Liver (tissue), 9 donors: ENCODE data around the gene TMEM266. TPM values are rescaled to one million over a fixed set of nuclear protein-coding genes. Genes with fewer than 3 reads are reported as not detected.

ENCODE experiments used
- DNase-seq: peaks from one replicate; pipeline ENCODE4 v3.0.0-alpha.2; 2017; ENCODE audit warnings: low spot score
- H3K27ac ChIP-seq, 2 donors: one replicate each; pipeline ENCODE4 v1.7.0; 2013; ENCODE audit warnings: inconsistent platforms in 2 of 2, low read length in 2 of 2, control low read depth in 1 of 2, low read depth in 1 of 2, mild to moderate bottlenecking in 1 of 2
- H3K27me3 ChIP-seq, 4 donors: one replicate each; pipeline versions ENCODE4 v1.6.1 to v1.7.0; 2013; ENCODE audit warnings: low read length in 3 of 4, inconsistent platforms in 1 of 4, mild to moderate bottlenecking in 1 of 4, moderate library complexity in 1 of 4; ENCODE audit not compliant: control insufficient read depth in 4 of 4, insufficient read depth in 4 of 4
- H3K36me3 ChIP-seq, 4 donors: one replicate each; pipeline versions ENCODE4 v1.6.1 to v1.7.0; 2013; ENCODE audit warnings: low read length in 3 of 4, mild to moderate bottlenecking in 3 of 4, low read depth in 1 of 4, moderate library complexity in 1 of 4; ENCODE audit not compliant: control insufficient read depth in 4 of 4, insufficient read depth in 3 of 4
- H3K4me1 ChIP-seq, 4 donors: one replicate each; pipeline versions ENCODE4 v1.6.1 to v1.7.0; 2013; ENCODE audit warnings: low read length in 3 of 4, mild to moderate bottlenecking in 3 of 4, moderate library complexity in 1 of 4; ENCODE audit not compliant: control insufficient read depth in 4 of 4, insufficient read depth in 4 of 4
- H3K4me3 ChIP-seq, 3 donors: one replicate each; pipeline versions ENCODE4 v1.6.1 to v1.7.0; 2013; ENCODE audit warnings: low read length in 3 of 3, control low read depth in 1 of 3, low read depth in 1 of 3, mild to moderate bottlenecking in 1 of 3
- H3K9ac ChIP-seq, 2 donors: one replicate each; pipeline ENCODE4 v1.7.0; 2013; ENCODE audit warnings: low read length in 2 of 2, mild to moderate bottlenecking in 2 of 2, moderate library complexity in 2 of 2, control low read depth in 1 of 2, low read depth in 1 of 2
- H3K9me3 ChIP-seq, 4 donors: one replicate each; pipeline versions ENCODE4 v1.6.1 to v1.7.0; 2013; ENCODE audit warnings: low read length in 3 of 4; ENCODE audit not compliant: control insufficient read depth in 4 of 4
- EGR1 ChIP-seq, 2 donors: IDR thresholded peaks; 2 replicates each; pipeline ENCODE4 v1.6.1; 2016 to 2018; ENCODE audit warnings: antibody characterized with exemption in 2 of 2, low read depth in 2 of 2
- FOXA1 ChIP-seq: IDR thresholded peaks from 2 replicates; pipeline ENCODE4 v1.6.1; 2016; ENCODE audit warnings: antibody characterized with exemption
- GABPA ChIP-seq, 2 donors: IDR thresholded peaks in 1 of 2; conservative IDR thresholded peaks in 1 of 2; 2 replicates each; pipeline ENCODE4 v1.6.1; 2016; ENCODE audit warnings: antibody characterized with exemption in 2 of 2, mild to moderate bottlenecking in 1 of 2, moderate library complexity in 1 of 2
- HNF4A ChIP-seq, 2 donors: conservative IDR thresholded peaks; 2 replicates each; pipeline ENCODE4 v1.6.1; 2016; ENCODE audit warnings: antibody characterized with exemption in 2 of 2, mild to moderate bottlenecking in 2 of 2
- HNF4G ChIP-seq: IDR thresholded peaks from 2 replicates; pipeline ENCODE4 v1.6.1; 2016; ENCODE audit warnings: antibody characterized with exemption
- JUND ChIP-seq, 2 donors: IDR thresholded peaks; 2 replicates each; pipeline ENCODE4 v1.6.1; 2016; ENCODE audit warnings: antibody characterized with exemption in 2 of 2
- MAX ChIP-seq: IDR thresholded peaks from 2 replicates; pipeline ENCODE4 v1.6.1; 2016; ENCODE audit warnings: antibody characterized with exemption
- NR2F2 ChIP-seq: IDR thresholded peaks from 2 replicates; pipeline ENCODE4 v1.6.1; 2016; ENCODE audit warnings: antibody characterized with exemption
- RAD21 ChIP-seq, 2 donors: IDR thresholded peaks; 2 replicates each; pipeline ENCODE4 v1.6.1; 2016; ENCODE audit warnings: antibody characterized with exemption in 2 of 2, mild to moderate bottlenecking in 2 of 2
- RXRA ChIP-seq, 2 donors: IDR thresholded peaks; 2 replicates each; pipeline ENCODE4 v1.6.1; 2017 to 2018; ENCODE audit warnings: antibody characterized with exemption in 2 of 2, mild to moderate bottlenecking in 1 of 2
- YY1 ChIP-seq: IDR thresholded peaks from 2 replicates; pipeline ENCODE4 v1.6.1; 2016; ENCODE audit warnings: antibody characterized with exemption, mild to moderate bottlenecking
- WGBS: extraction: QIAGEN DNeasy Blood & Tissue Kit; methylation state at CpG from one replicate; pipeline ENCODE4 v1.1.7; 2013; 5-methylcytosine and 5-hydroxymethylcytosine counted together
- polyA plus RNA-seq, 2 donors: library from polyadenylated mRNA; stranded (reverse) in 1 of 2; unstranded in 1 of 2; fragments of 200-250 nt in 1 of 2; fragments of >200 nt in 1 of 2; fragmentation: Nextera tagmentation in 1 of 2; extraction: Ambion mirVana in 1 of 2; gene quantifications; one replicate each; pipeline versions ENCODE4 v1.2.1 to v1.2.3, GENCODE V29; 2013 to 2015
- total RNA-seq, 2 donors: library from RNA; depleted of rRNA; stranded (reverse); fragments of >200 nt; gene quantifications; one replicate each; pipeline ENCODE4 v1.2.3, GENCODE V29; 2014
- TF ChIP-seq, protein P1 (sequence below): IDR thresholded peaks from 2 replicates; pipeline ENCODE4 v1.6.1; 2016; ENCODE audit warnings: antibody characterized with exemption, mild to moderate bottlenecking
- TF ChIP-seq, protein P2 (sequence below): IDR thresholded peaks from 2 replicates; pipeline ENCODE4 v1.6.1; 2016; ENCODE audit warnings: antibody characterized with exemption
- TF ChIP-seq, protein P3 (sequence below): IDR thresholded peaks from 2 replicates; pipeline ENCODE4 v1.6.1; 2016; ENCODE audit warnings: antibody characterized with exemption
- TF ChIP-seq, protein P4 (sequence below): fragments of 150-350 bp; IDR thresholded peaks from 2 replicates; pipeline ENCODE4 v1.5.1; 2017; ENCODE audit warnings: improper control_type of control experiment, low read depth, low read length; ENCODE audit not compliant: missing input control
- donor health status: healthy.
- donor health status: healthy.
- donor health status: healthy.
- donor health status: healthy.
- donor health status: healthy.

Gene TMEM266
- total and polyA plus RNA-seq, 4 donors: 0.25 to 1.3 TPM; not detected in 2

DNA sequence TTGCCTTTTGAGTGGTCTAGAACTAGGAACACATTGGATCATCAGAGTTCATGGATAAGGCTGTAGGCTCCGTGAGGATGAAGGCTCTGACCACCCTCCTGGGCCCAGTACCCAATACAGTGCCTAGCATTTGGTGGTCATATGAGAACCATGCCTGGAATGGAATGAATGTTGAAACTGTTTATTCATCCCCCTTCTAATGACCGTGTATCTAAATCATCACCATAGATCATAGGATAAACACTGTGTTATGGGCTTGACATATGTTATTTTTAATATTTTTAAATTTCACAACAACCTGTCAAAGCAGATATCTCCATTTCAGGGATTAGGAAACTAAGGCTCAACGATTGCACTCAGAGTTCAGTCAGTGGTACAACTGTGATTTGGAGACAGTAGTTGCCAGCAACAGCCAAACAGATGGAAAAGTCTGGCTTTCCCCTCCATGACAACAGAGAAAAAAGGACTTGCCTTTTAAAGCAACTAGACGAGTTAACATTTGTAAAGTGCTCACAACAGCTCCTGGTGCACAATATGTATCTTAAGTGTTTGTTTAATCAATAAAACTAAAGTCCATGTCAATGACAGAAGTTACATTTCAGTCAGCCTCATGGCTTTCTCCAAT, 89.6 kb downstream of the TMEM266 start (continued):
- TF ChIP-seq, protein P1, sequence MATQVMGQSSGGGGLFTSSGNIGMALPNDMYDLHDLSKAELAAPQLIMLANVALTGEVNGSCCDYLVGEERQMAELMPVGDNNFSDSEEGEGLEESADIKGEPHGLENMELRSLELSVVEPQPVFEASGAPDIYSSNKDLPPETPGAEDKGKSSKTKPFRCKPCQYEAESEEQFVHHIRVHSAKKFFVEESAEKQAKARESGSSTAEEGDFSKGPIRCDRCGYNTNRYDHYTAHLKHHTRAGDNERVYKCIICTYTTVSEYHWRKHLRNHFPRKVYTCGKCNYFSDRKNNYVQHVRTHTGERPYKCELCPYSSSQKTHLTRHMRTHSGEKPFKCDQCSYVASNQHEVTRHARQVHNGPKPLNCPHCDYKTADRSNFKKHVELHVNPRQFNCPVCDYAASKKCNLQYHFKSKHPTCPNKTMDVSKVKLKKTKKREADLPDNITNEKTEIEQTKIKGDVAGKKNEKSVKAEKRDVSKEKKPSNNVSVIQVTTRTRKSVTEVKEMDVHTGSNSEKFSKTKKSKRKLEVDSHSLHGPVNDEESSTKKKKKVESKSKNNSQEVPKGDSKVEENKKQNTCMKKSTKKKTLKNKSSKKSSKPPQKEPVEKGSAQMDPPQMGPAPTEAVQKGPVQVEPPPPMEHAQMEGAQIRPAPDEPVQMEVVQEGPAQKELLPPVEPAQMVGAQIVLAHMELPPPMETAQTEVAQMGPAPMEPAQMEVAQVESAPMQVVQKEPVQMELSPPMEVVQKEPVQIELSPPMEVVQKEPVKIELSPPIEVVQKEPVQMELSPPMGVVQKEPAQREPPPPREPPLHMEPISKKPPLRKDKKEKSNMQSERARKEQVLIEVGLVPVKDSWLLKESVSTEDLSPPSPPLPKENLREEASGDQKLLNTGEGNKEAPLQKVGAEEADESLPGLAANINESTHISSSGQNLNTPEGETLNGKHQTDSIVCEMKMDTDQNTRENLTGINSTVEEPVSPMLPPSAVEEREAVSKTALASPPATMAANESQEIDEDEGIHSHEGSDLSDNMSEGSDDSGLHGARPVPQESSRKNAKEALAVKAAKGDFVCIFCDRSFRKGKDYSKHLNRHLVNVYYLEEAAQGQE: no peak
- TF ChIP-seq RXRA (IDR thresholded peaks at IDR 0.05): no peak

- Histone ChIP-seq H3K27ac (no peak overlapping the region), H3K36me3 (no peaks in the 10 kb centered on the region), H3K9me3 (no peaks in the 10 kb centered on the region), H3K27me3 (peaks cover 0 to 5% (median 0%) of the 10 kb centered on the region in 4 donors), H3K4me1 (peaks cover 2 to 15% (median 10%) of the 10 kb centered on the region in 4 donors), H3K9ac (no peak overlapping the region), H3K4me3 (no peak overlapping the region)
- 44% methylated on average over 7 of the region's 7 CpGs for WGBS
- DNase-seq: no peak
- TF ChIP-seq JUND (IDR thresholded peaks at IDR 0.05) (no peak), GABPA (IDR thresholded peaks at IDR 0.05 in 1 of 2, conservative IDR thresholded peaks at IDR 0.05 in 1 of 2) (no peak), MAX (no peak), FOXA1 (no peak), HNF4G (no peak), RXRA (IDR thresholded peaks at IDR 0.05) (no peak), EGR1 (IDR thresholded peaks at IDR 0.05; ENCODE audit: low read depth in 2 of 2) (no peak), HNF4A (conservative IDR thresholded peaks at IDR 0.05) (no peak), NR2F2 (no peak), YY1 (no peak), RAD21 (IDR thresholded peaks at IDR 0.05) (no peak)
- TF ChIP-seq, protein P2, sequence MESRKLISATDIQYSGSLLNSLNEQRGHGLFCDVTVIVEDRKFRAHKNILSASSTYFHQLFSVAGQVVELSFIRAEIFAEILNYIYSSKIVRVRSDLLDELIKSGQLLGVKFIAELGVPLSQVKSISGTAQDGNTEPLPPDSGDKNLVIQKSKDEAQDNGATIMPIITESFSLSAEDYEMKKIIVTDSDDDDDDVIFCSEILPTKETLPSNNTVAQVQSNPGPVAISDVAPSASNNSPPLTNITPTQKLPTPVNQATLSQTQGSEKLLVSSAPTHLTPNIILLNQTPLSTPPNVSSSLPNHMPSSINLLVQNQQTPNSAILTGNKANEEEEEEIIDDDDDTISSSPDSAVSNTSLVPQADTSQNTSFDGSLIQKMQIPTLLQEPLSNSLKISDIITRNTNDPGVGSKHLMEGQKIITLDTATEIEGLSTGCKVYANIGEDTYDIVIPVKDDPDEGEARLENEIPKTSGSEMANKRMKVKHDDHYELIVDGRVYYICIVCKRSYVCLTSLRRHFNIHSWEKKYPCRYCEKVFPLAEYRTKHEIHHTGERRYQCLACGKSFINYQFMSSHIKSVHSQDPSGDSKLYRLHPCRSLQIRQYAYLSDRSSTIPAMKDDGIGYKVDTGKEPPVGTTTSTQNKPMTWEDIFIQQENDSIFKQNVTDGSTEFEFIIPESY: no peak
- TF ChIP-seq, protein P3, sequence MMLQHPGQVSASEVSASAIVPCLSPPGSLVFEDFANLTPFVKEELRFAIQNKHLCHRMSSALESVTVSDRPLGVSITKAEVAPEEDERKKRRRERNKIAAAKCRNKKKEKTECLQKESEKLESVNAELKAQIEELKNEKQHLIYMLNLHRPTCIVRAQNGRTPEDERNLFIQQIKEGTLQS: no peak
- TF ChIP-seq, protein P1: no peak
- TF ChIP-seq, protein P4, sequence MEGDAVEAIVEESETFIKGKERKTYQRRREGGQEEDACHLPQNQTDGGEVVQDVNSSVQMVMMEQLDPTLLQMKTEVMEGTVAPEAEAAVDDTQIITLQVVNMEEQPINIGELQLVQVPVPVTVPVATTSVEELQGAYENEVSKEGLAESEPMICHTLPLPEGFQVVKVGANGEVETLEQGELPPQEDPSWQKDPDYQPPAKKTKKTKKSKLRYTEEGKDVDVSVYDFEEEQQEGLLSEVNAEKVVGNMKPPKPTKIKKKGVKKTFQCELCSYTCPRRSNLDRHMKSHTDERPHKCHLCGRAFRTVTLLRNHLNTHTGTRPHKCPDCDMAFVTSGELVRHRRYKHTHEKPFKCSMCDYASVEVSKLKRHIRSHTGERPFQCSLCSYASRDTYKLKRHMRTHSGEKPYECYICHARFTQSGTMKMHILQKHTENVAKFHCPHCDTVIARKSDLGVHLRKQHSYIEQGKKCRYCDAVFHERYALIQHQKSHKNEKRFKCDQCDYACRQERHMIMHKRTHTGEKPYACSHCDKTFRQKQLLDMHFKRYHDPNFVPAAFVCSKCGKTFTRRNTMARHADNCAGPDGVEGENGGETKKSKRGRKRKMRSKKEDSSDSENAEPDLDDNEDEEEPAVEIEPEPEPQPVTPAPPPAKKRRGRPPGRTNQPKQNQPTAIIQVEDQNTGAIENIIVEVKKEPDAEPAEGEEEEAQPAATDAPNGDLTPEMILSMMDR: no peak
These were observed 90.7 kb downstream of the TMEM266 start for GRCh38 chr15:76150513-76150912.
